ENCODE data around the gene REXO4. TPM values are rescaled to one million over a fixed set of nuclear protein-coding genes. Genes with fewer than 3 reads are reported as not detected.
"Not testable (repeated sequence)": the region's sequence is repeated elsewhere in the genome, so short reads cannot be mapped to it uniquely, and the experiment has no call there.

Gene REXO4
- total RNA-seq, 4 donors from 2014 or later, result 11.5 to 18.1 (median 15.4) TPM

GRCh38 chr9:133456409-133456808, 38.6 kb upstream of the REXO4 start:
- no peak for TF ChIP-seq CTCF (IDR thresholded peaks at IDR 0.05)
- ATAC-seq (ENCODE audit: low FRiP score) (no peak), DNase-seq (ENCODE audit: low spot score) (no peak)

- TF ChIP-seq CTCF (IDR thresholded peaks at IDR 0.05), result no peak
- ATAC-seq (ENCODE audit: low FRiP score) (no peak), DNase-seq (ENCODE audit: low spot score) (no peak)
Measured at GRCh38 chr9:133455936-133456335, 38.1 kb upstream of the REXO4 start.

GRCh38 chr9:133454943-133455673, 37.3 kb upstream of the REXO4 start:
- DNase-seq (ENCODE audit: low spot score), result no peak
- no peak for ATAC-seq (ENCODE audit: low FRiP score)
- no peak for TF ChIP-seq CTCF (IDR thresholded peaks at IDR 0.05)

DNA sequence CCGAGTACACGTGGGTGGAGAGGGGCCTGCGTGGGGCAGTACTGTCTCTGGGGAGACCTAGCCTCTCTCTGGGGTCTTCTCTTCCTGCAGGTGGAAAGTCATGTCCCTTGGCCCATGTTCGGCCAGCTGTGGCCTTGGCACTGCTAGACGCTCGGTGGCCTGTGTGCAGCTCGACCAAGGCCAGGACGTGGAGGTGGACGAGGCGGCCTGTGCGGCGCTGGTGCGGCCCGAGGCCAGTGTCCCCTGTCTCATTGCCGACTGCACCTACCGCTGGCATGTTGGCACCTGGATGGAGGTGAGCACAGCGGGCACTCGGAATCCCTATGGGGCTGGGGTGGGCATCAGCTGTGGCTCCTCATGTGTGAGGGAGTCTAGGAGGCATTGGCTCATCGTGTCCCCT, 36.5 kb upstream of the REXO4 start:
- TF ChIP-seq CTCF (IDR thresholded peaks at IDR 0.05), result no peak
- ATAC-seq (ENCODE audit: low FRiP score), result no peak
- no peak for DNase-seq (ENCODE audit: low spot score)

GRCh38 chr9:133453651-133454050, 35.8 kb upstream of the REXO4 start:
- TF ChIP-seq CTCF (IDR thresholded peaks at IDR 0.05), result no peak
- ATAC-seq (ENCODE audit: low FRiP score), result no peak

GRCh38 chr9:133452562-133452961, 34.8 kb upstream of the REXO4 start:
- TF ChIP-seq CTCF (IDR thresholded peaks at IDR 0.05), result no peak
- ATAC-seq (ENCODE audit: low FRiP score) (no peak), DNase-seq (ENCODE audit: low spot score) (no peak)

More at GRCh38 chr9:133453651-133454050, 35.8 kb upstream of the REXO4 start:
- no peak for DNase-seq (ENCODE audit: low spot score)

DNA sequence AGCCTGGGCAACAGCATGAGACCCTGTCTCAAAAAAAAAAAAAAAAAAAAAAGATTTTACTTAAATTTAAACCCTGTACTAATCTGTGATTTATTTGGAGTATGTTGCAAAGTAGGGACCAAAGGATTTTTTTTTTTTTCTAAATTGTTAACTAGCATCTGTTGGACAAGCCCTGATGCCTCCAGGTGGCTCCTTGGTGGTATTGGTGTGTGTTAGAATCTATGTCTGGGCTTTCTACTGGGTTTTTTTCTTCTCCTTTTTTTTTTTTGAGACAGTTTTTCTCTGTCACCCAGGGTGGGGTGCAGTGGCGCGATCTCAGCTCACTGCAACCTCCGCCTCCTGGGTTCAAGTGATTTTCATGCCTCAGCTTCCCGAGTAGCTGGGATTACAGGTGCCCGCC, 34.1 kb upstream of the REXO4 start:
- not testable (repeated sequence) for DNase-seq (ENCODE audit: low spot score); ATAC-seq (ENCODE audit: low FRiP score)
